ENCODE data around the gene CDC27.

CDC27 gene

GRCh38 chr17:47219621-47220475, 30.8 kb upstream of the CDC27 start:
- no peak for TF ChIP-seq REST (IDR thresholded peaks at IDR 0.05; ENCODE audit: insufficient read depth in 1 of 2, low read depth in 2 of 2, low read length in 2 of 2)
- TF ChIP-seq SIN3A (IDR thresholded peaks at IDR 0.05; ENCODE audit: borderline replicate concordance, insufficient read depth, low read length), result no peak
- TF ChIP-seq FOXP2 (optimal IDR thresholded peaks at IDR 0.05; ENCODE audit: borderline replicate concordance, extremely low read depth, extremely low read length, insufficient read depth), result no peak
- TF ChIP-seq POLR2AphosphoS5 (IDR thresholded peaks at IDR 0.05; ENCODE audit: low read depth, low read length), result no peak
- no peak for TF ChIP-seq TAF1 (IDR thresholded peaks at IDR 0.05; ENCODE audit: borderline replicate concordance, insufficient read depth, low read length)

GRCh38 chr17:47218896-47219430, 29.9 kb upstream of the CDC27 start:
- TF ChIP-seq REST (IDR thresholded peaks at IDR 0.05; ENCODE audit: insufficient read depth in 1 of 2, low read depth in 2 of 2, low read length in 2 of 2) (no peak), FOXP2 (optimal IDR thresholded peaks at IDR 0.05; ENCODE audit: borderline replicate concordance, extremely low read depth, extremely low read length, insufficient read depth) (no peak)

GRCh38 chr17:47214931-47215330, 25.8 kb upstream of the CDC27 start:
- no peak for TF ChIP-seq TAF1 (IDR thresholded peaks at IDR 0.05; ENCODE audit: borderline replicate concordance, insufficient read depth, low read length)
- no peak for TF ChIP-seq FOXP2 (optimal IDR thresholded peaks at IDR 0.05; ENCODE audit: borderline replicate concordance, extremely low read depth, extremely low read length, insufficient read depth)
- no peak for TF ChIP-seq REST (IDR thresholded peaks at IDR 0.05; ENCODE audit: insufficient read depth in 1 of 2, low read depth in 2 of 2, low read length in 2 of 2)
- TF ChIP-seq SIN3A (IDR thresholded peaks at IDR 0.05; ENCODE audit: borderline replicate concordance, insufficient read depth, low read length), result no peak
- TF ChIP-seq POLR2AphosphoS5 (IDR thresholded peaks at IDR 0.05; ENCODE audit: low read depth, low read length), result no peak

- TF ChIP-seq POLR2AphosphoS5 (IDR thresholded peaks at IDR 0.05; ENCODE audit: low read depth, low read length) (no peak), TAF1 (IDR thresholded peaks at IDR 0.05; ENCODE audit: borderline replicate concordance, insufficient read depth, low read length) (no peak), REST (IDR thresholded peaks at IDR 0.05; ENCODE audit: insufficient read depth in 1 of 2, low read depth in 2 of 2, low read length in 2 of 2) (no peak), SIN3A (IDR thresholded peaks at IDR 0.05; ENCODE audit: borderline replicate concordance, insufficient read depth, low read length) (no peak), FOXP2 (optimal IDR thresholded peaks at IDR 0.05; ENCODE audit: borderline replicate concordance, extremely low read depth, extremely low read length, insufficient read depth) (no peak)
Observed at GRCh38 chr17:47213540-47213939, 24.4 kb upstream of the CDC27 start.
